ENCODE measurements around the gene NEMP2.
"Not testable (repeated sequence)": the region's sequence is repeated elsewhere in the genome, so short reads cannot be mapped to it uniquely, and the experiment has no call there.

The NEMP2 gene

DNA sequence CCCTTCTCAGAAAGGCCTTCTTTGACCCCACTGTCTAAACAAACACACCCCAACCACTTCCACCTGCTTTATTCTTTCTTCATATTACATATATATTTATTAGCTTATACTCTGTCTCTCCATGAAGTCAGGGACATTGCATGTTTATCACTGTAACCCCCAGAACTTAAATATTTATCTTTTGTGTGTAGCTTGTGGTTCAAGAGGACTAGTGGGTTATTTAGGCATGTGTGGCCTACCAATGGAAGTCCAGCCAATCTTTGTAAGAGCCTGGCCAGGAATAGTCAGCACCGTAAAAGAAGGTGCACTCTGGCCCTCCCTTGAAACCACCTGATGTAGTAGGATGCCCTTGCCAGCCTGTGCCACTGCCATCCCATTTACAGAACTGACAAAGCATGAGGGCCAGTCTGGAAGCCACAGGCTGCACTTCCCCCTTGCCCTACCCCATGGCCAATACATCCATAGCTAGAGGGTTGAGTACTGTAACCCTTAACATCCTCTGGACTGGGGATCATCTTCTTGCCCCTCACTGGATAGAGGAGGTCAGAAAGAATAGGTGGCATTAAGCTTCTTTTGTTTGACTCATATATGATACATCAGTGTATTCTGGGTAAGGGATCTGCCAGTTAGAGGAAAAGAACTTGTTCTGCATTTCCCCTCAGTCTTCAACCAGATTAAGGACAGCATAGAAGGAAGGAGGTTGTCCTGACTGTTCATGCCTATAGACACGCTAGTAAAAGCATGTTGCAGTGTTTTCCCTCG lies 4.9 kb downstream of the NEMP2 start:
- TF ChIP-seq JUND (IDR thresholded peaks at IDR 0.05; ENCODE audit: low read depth), result no peak
- DNase-seq (ENCODE audit: low read depth in 1 of 2, low spot score in 1 of 2), result no peak
- in situ Hi-C loops (cut with HindIII; ENCODE audit: low pct_unique_long_range_greater_than_20kb, low sequenced_read_pairs), result no loop called here

DNA sequence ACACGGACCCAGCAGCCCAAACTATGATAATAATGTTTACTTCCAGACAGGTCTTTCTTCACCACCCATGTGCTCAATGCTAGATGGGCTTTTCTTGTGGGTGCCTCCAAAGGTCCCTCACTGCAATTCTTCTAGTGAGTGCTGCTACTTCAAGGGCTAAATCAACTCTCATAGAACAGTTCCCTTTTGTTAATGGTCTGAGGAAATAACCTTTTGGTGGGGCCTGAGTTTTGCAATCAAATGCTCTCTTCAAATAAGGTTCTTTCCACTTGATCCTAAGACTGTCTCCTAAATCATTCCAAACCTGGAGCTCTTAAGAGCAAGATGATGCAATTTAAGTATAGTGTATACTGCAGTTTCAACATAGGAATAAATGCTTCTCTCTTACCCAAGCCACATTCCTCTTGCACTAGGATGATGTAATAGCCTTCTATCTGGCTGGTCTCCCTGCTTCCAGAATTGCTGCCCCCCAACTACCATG lies 6.0 kb downstream of the NEMP2 start:
- in situ Hi-C loops (cut with HindIII; ENCODE audit: low pct_unique_long_range_greater_than_20kb, low sequenced_read_pairs), result no loop called here
- TF ChIP-seq JUND (IDR thresholded peaks at IDR 0.05; ENCODE audit: low read depth), result no peak
- no peak for DNase-seq (ENCODE audit: low read depth in 1 of 2, low spot score in 1 of 2)

DNA sequence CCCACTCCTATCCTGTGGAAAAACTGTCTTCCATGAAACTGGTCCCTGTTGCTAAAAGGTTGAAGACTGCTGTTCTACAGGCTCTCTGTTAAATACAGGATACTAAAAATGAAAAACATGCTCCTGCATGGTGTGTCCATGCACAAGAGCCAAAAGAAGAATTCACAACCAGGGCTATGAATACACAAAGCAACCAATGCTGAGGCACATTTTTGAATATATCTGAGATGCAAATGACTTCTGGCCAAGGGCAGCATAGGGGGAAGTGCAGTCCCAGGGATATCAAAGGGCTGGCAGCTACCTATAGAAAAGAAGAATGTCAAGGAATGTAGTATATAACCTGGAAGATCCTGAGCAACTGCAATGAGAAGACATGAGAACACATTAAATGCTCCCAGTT lies 6.6 kb downstream of the NEMP2 start:
- TF ChIP-seq JUND (IDR thresholded peaks at IDR 0.05; ENCODE audit: low read depth), result no peak
- in situ Hi-C loops (cut with HindIII; ENCODE audit: low pct_unique_long_range_greater_than_20kb, low sequenced_read_pairs), result no loop called here
- no peak for DNase-seq (ENCODE audit: low read depth in 1 of 2, low spot score in 1 of 2)

DNA sequence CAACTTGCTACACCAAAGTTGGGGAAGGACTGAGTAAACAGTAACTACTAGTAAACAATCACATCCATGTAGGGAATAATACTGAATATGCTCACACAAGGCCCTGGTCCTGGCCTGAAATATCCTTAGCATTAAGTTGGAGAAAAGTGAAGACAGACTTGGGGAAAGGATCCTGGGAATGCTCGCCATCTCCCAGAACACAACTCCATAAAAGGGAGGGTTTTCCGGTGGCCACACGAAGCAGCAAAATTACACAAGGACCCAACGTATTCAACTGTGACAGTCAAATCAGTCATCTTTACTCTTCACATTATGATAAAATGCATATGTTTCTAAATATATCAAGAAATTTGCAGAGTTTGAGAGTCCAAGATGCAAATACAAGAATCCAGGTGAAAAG lies 7.3 kb downstream of the NEMP2 start:
- no peak for DNase-seq (ENCODE audit: low read depth in 1 of 2, low spot score in 1 of 2)
- in situ Hi-C loops (cut with HindIII; ENCODE audit: low pct_unique_long_range_greater_than_20kb, low sequenced_read_pairs), result no loop called here
- TF ChIP-seq JUND (IDR thresholded peaks at IDR 0.05; ENCODE audit: low read depth), result no peak

DNA sequence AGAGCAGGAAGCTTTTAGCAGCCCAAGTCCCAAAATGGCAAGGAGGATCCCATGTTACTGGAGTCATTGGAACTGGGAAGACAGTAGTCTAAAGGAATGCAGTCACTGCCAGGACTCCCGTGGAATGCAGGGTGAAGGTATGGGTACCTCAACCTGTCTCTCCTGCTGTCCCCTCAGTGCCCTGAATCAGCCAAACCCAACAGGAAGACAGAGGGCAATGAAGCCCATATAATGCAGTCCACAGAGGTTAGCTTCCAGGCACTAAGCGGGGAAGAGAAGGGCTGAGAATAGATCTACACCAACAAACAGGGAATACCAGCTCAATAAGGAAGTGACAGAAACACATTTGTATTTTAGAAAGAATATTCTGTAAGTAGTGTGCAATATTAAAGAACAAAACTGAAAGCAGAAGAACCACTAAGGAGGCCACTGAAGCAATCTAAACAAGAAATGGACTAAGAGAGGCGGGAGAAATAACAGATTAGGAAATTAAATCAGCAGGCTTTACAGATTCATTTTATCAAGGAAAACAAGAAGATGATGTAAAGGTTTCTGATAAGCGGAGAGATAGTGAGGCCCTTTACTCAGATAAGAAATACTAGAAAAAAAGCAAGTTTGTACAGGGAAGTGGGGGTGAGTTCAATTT lies 8.3 kb downstream of the NEMP2 start:
- in situ Hi-C loops (cut with HindIII; ENCODE audit: low pct_unique_long_range_greater_than_20kb, low sequenced_read_pairs), result no loop called here
- no peak for DNase-seq (ENCODE audit: low read depth in 1 of 2, low spot score in 1 of 2)
- TF ChIP-seq JUND (IDR thresholded peaks at IDR 0.05; ENCODE audit: low read depth), result no peak

DNA sequence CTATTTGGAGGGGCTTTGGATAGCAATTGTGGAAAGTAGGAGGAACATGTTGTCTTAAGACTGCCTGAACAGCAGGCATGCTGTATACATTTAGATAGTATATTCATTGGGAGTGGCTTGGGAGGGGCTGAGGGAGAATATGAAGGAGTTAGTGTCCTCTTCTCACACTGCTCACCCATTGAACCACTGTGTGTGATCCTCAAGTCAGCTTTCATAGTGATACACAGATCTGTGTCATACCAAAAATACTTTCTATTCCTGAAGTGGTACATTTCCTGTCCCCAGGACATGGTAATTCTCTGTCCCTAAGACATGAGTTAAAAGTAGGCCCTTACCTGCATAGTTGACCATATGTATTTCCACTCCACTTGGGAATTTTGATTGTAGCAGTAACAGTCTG lies 9.6 kb downstream of the NEMP2 start:
- TF ChIP-seq JUND (IDR thresholded peaks at IDR 0.05; ENCODE audit: low read depth), result no peak
- in situ Hi-C loops (cut with HindIII; ENCODE audit: low pct_unique_long_range_greater_than_20kb, low sequenced_read_pairs), result no loop called here
- DNase-seq (ENCODE audit: low read depth in 1 of 2, low spot score in 1 of 2), result no peak

DNA sequence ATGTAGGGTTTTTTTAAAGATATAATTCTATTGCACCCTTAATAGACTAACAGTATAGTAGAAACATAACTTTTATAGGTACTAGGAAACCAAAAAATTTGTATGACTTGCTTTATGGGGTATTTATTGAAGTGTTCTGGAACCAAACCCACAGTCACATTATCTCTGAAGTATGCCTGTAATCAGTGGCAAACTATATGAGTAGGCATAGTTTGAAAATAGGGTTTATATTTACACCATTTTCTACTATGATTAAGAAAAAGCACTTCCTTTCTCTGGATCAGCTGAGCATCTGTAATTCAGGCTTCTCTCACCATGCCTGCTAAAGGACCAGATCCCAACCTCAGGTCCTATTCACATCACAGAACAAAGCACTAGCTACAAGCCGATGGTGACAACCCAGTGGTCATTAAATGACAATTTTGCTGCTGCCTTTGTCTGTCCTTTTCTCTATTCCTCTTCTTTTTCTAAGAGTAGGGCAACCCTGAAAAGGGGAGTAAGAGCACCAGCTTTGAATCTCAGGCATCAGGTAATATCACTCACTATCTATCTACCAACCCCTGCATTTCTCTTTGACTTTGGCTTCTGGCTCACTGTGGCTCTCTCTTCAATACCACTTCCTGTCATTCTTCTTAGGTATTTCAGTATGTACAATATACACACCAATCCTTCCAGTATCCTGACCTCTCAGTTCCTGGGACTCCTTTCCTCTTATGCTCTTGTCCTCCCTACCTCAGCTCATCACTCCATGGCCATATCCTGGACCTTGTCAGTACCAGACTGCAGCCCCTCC lies 14.4 kb downstream of the NEMP2 start:
- no peak for TF ChIP-seq JUND (IDR thresholded peaks at IDR 0.05; ENCODE audit: low read depth)
- in situ Hi-C loops (cut with HindIII; ENCODE audit: low pct_unique_long_range_greater_than_20kb, low sequenced_read_pairs), result no loop called here
- no peak for DNase-seq (ENCODE audit: low read depth in 1 of 2, low spot score in 1 of 2)

DNA sequence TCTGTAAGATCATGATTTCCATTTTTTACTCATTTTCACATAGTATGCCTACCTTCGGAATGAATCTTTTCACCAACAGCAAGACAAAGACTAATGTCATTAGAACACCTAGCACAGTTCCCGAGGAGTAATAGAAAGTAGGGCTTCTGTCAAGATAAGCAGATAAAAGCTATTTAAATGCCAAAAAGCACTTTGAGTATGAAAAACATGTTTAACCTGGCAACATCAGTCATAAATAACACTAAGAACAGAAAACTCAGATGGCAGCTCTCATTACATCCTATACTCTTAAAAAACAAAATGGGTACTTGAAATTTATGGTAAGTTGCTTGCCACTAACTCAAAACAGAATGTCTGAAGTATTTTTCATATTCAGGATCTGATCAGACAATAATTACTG lies 17.1 kb downstream of the NEMP2 start:
- in situ Hi-C loops (cut with HindIII; ENCODE audit: low pct_unique_long_range_greater_than_20kb, low sequenced_read_pairs), result no loop called here
- TF ChIP-seq JUND (IDR thresholded peaks at IDR 0.05; ENCODE audit: low read depth), result no peak
- no peak for DNase-seq (ENCODE audit: low read depth in 1 of 2, low spot score in 1 of 2)

DNA sequence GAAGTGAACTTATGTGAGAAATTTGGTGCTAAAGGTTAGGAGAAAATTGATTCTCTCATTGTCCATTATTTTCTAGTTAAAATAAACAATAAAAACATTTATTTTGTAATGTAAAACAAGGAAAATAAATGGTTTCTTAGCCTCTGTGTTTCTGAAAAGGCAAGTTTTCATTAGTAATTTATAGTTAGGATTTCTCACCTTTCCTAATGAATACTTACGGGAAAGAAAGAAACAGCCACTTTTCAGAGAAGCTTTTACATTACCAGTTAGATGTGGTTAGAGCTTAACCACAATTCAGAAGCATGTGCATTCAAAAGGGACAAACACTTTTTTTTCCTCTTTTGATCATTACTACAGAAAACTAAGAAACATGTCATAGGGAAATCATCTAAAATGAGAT lies 18.8 kb downstream of the NEMP2 start:
- TF ChIP-seq JUND (IDR thresholded peaks at IDR 0.05; ENCODE audit: low read depth), result no peak
- DNase-seq (ENCODE audit: low read depth in 1 of 2, low spot score in 1 of 2), result no peak
- in situ Hi-C loops (cut with HindIII; ENCODE audit: low pct_unique_long_range_greater_than_20kb, low sequenced_read_pairs), result no loop called here

DNA sequence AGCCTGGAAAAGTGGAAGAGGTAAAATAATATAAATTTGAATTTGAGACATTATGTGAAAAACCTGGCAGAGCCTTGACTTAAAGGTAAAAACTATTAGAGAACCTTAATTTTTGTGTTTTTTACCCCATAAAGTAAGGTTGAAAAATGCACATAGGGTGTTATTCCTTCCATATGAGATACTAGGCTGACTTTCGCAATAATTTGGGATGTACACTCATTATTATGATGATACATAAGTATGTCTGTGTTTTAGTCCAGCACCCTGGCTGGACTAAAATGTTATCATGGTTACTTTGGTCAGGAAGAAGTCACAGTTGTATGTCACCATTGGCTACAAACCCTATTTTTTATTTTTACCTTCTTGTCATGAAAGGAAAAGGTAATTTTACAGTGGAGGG lies 19.8 kb downstream of the NEMP2 start:
- no peak for DNase-seq (ENCODE audit: low read depth in 1 of 2, low spot score in 1 of 2)
- TF ChIP-seq JUND (IDR thresholded peaks at IDR 0.05; ENCODE audit: low read depth), result no peak
- in situ Hi-C loops (cut with HindIII; ENCODE audit: low pct_unique_long_range_greater_than_20kb, low sequenced_read_pairs), result no loop called here

DNA sequence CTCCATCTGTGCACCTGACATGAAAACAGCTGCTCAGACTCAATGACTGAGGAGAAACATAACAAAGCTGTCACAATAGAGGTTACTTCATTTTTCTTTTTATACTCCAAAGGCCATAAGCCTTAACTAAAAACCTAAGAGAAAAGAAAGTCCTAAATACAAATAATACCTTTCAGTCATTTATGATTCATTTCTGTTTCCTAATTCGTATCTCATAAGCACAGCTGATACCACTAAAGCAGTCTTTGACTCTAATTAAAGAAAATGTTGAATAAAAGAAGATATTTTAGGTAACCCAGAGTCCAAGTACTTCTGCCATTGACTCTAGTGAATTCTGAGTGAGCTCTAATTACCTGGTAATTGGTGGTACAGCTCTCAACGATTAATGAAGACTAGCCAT lies 20.6 kb downstream of the NEMP2 start:
- DNase-seq (ENCODE audit: low read depth in 1 of 2, low spot score in 1 of 2), result no peak
- in situ Hi-C loops (cut with HindIII; ENCODE audit: low pct_unique_long_range_greater_than_20kb, low sequenced_read_pairs), result no loop called here
- no peak for TF ChIP-seq JUND (IDR thresholded peaks at IDR 0.05; ENCODE audit: low read depth)

DNA sequence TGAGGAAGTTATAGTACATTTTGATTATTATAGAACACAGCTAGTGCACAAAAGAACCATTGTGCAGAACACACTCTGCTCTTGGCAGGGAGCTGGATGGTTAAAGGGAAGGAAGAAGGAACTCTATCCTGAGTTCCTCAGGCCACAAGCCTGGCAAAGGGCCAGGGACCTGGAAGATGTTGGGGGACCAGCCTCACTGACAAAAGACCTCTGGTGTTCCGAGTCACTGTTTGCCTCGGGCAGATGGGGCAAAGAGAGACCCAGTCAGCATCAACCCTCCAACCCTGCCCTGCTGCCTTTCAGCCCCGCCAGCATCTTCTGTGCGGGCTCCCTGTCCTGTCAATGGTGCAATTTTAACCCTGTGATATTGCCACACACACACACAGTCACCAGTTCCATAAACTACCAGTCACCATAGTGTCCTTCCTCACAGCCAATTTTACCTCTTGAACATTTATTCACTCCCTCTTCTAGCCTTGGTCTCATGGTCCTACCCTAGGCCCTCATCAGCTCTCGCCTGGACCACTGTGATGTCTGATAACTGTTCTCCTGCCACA lies 21.9 kb downstream of the NEMP2 start:
- in situ Hi-C loops (cut with HindIII; ENCODE audit: low pct_unique_long_range_greater_than_20kb, low sequenced_read_pairs), result no loop called here
- TF ChIP-seq JUND (IDR thresholded peaks at IDR 0.05; ENCODE audit: low read depth), result no peak
- DNase-seq (ENCODE audit: low read depth in 1 of 2, low spot score in 1 of 2), result no peak

DNA sequence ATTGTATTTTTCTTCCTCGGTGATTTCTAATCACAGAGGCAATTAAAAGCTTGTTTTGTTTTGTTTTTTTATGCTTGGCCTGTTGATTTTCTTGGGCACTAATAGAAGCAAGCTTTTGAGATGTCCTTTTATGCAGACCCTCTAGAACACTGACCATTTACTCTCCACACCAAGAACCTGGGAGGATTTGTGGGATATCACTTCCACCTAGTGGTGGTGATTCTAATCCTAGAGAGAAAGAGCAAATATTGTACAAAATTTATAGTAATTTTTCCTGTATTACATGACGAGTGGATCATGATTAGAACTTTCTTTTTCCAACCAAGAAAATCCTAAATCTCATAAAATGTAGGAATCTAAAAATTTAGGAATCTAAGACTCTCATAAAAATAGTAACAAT lies 23.4 kb downstream of the NEMP2 start:
- DNase-seq (ENCODE audit: low read depth in 1 of 2, low spot score in 1 of 2), result peak in 1 of 2 experiments; percentile 45
- TF ChIP-seq JUND (IDR thresholded peaks at IDR 0.05; ENCODE audit: low read depth), result no peak
- in situ Hi-C loops (cut with HindIII; ENCODE audit: low pct_unique_long_range_greater_than_20kb, low sequenced_read_pairs), result no loop called here

DNA sequence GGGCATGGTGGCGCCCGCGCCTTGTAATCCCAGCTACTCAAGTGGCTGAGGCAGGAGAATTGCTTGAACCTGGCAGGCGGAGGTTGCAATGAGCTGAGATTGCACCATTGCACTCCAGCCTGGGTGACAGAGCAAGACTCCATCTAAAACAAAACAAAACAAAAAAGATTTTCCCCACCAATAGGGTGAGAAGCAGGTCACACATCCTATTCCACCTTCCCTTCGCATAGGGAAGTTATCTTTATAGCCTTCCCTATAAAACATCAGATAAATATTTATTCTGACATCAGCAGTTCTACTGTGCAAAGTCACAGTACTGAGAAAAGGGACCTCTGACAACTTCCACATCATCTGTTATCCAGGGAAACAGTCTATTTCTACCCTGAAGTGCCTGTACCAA lies 24.6 kb downstream of the NEMP2 start:
- in situ Hi-C loops (cut with HindIII; ENCODE audit: low pct_unique_long_range_greater_than_20kb, low sequenced_read_pairs), result not testable (repeated sequence)

More for the DNA sequence above, 24.6 kb downstream of the NEMP2 start:
- DNase-seq (ENCODE audit: low read depth in 1 of 2, low spot score in 1 of 2), result not testable (repeated sequence)
